SK-N-MC (cell line): ENCODE results near the gene PARVA.

Experiments
- EZH2 ChIP-seq: fragments of 200-600 bp; sonication (generic); IDR thresholded peaks from one replicate; pipeline ENCODE4 v1.6.1; 2017; ENCODE audit warnings: antibody characterized with exemption
- POLR2AphosphoS5 ChIP-seq: IDR thresholded peaks from 2 replicates; pipeline ENCODE4 v1.6.1; 2012; ENCODE audit warnings: mild to moderate bottlenecking, low read depth, low read length, borderline replicate concordance

DNA sequence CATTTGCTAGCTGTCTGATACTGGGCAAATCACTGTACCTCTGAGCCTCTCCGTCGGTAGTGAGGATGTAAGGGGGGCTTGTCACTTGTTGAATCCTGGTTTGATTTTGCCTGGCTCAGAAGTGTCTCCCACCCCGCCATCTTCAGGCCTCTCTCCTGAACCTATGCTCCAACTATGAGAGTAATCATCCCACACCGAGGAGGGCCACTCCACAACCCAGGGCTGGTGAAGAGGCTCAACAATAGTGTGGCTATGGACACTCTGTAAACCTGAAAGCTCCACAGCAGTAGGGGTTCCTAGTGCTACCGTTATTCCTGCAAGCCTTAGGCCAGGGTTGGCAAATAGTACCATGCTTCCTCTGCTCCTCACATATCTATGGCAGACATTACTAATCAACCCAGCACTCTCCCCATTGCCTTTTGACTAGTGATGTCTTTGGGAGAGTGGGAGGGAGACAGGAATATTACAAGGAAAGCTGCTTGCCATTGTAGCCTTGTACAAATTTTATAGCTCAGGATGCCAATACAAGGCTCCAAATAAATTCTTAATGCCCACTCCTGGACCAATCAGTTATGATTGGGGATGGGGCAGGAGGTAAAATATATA lies 162.8 kb downstream of the PARVA start:
- TF ChIP-seq POLR2AphosphoS5 (no peak), EZH2 (no peak)
